PC-9 (cell line): ENCODE results near the gene TCEAL3.

Experiments used
- EZH2 ChIP-seq: fragments of 200-600 bp; sonication (generic); IDR thresholded peaks from 2 replicates; pipeline ENCODE4 v1.8.0; 2017; ENCODE audit warnings: antibody characterized with exemption, low read depth
- TF ChIP-seq, protein P1 (sequence below): fragments of 200-600 bp; sonication (generic); conservative IDR thresholded peaks from 2 replicates; pipeline ENCODE4 v1.6.1; 2017; ENCODE audit warnings: mixed run types, antibody characterized with exemption, mild to moderate bottlenecking, moderate library complexity

DNA sequence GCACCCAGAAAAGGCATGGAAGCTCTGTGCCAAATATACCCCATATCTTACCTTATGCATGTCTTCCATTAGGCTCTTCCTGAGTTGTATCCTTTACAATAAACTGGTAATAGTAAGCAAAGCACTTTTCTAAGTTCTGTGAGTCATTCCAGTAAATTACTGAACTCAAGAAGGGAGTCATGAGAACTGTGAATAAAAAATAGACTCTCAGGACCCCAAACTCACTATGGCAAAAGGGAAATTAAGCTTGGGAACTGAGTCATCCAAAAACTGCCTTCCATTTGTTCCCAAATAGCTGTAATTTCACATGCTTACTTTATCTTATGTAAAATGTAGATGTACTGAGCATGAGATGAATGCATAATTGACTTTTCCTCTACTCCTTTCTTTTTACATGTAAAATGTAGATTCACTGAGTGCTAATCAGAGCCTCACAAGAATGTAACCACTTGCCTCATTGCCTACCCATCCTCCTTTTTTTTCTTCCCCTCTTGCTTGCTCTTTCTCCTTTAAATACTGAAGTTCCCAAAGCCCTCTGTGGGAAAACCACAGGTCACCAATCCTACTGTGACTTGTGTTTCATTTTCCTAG, 8.1 kb downstream of the TCEAL3 start:
- TF ChIP-seq, protein P1, sequence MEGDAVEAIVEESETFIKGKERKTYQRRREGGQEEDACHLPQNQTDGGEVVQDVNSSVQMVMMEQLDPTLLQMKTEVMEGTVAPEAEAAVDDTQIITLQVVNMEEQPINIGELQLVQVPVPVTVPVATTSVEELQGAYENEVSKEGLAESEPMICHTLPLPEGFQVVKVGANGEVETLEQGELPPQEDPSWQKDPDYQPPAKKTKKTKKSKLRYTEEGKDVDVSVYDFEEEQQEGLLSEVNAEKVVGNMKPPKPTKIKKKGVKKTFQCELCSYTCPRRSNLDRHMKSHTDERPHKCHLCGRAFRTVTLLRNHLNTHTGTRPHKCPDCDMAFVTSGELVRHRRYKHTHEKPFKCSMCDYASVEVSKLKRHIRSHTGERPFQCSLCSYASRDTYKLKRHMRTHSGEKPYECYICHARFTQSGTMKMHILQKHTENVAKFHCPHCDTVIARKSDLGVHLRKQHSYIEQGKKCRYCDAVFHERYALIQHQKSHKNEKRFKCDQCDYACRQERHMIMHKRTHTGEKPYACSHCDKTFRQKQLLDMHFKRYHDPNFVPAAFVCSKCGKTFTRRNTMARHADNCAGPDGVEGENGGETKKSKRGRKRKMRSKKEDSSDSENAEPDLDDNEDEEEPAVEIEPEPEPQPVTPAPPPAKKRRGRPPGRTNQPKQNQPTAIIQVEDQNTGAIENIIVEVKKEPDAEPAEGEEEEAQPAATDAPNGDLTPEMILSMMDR, result no peak
- TF ChIP-seq EZH2, result no peak
